HK-2 (cell line): ENCODE measurements around the gene TCP11X2.
A peak's percentile ranks its signal among the peaks of the same experiment; 100 is the strongest.
"Not testable (repeated sequence)": the region's sequence is repeated elsewhere in the genome, so short reads cannot be mapped to it uniquely, and the experiment has no call there.

Experiments
- DNase-seq: peaks from one replicate; pipeline ENCODE4 v3.0.0-alpha.2; 2018; ENCODE audit not compliant: unreplicated experiment

Gene TCP11X2

DNA sequence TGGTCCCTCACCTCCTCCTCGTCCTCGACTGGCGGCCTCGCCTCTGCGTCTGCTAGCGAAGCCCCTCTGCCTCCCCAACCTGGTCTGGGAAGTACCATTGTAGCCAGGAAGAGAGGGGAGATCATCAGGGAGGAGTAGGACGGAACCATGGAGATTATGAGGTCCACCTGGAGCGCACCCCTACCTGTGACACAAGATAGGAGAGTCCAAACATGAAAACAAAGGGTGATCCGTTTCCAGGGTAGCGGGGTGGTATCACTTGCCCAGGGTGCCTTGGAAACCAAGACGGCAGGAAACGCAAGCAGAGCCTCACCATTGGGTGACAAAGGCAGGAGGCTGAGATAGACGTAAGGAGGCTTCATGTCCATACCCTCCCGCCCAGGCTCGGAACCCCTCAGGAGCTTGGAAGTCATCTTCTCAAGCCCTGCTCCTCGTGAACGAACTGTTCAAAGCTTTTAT, at the start of gene TCP11X2:
Gene TCP11X2 (minus strand): TSS at position 51 of the 459 bp plus-strand sequence.
- not testable (repeated sequence) for DNase-seq

DNA sequence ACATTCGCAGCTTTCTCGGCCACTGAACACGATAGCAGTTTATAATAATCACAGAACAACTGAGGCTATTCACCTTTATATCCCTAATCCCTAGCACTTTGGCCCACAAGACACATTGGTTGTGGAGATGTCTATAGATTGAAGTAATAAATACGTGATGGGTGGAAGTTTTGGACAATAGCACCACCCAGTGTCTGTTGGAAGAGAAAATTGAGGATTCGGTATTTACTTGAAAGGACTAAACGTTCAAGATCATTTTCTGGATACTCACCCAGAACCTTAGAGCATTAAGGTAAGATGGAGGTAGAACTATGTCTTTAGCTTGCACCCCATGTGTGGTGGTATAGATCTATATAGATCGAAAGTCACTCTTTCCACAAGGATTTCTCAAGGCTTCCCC, 45.7 kb upstream of the TCP11X2 start:
- DNase-seq: no peak

DNA sequence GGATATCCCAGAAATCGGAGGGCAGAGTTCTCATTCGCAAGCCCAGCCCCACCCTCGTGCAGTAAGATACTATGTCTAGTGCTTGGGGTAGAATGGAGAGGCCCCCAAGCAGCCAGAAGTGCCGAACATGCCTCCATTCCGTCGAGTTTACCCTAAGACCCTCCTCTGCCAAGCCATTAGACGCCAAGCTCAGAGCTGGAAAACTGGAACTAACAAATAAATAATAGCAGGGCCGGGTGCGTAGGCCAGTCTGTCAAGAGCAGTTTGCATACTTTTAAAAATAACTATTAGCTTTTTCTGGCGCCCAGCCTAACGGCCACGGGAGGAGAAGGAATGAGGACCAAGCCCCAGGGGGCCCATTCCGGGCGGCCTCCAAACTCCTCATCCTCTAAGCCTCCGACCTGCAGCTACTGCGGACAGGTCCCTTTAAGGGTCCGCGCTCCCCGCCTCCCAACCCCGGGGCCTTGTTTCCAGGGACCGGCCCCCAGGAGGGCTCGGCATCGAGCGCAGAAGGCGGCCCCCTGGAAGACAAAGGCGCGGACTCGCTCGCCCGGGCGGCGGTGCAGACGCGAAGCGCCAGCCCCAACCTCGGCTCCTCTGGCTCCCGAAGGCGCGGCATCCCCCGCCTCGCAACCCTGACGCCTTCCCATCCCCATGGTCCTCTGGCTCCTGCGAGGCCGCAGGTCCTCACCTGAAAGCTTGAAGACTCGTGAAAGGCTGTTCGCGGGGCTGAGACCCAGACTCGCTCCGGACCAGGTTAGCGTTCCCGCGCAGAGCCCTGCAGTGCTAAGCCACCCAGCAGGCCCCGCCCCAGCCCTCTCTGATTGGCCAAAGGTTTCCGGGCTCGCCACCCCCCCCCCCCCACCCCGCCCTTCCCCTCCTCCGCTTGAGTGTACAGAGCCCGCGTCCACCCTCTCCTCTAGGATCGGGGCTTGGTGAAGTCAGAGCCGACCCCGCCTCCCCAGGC, 44.6 kb upstream of the TCP11X2 start, which contains the start of gene TMSB15A:
Gene TMSB15A (minus strand): TSS at position 765 of the 967 bp plus-strand sequence.
- peak; percentile 73 for DNase-seq

DNA sequence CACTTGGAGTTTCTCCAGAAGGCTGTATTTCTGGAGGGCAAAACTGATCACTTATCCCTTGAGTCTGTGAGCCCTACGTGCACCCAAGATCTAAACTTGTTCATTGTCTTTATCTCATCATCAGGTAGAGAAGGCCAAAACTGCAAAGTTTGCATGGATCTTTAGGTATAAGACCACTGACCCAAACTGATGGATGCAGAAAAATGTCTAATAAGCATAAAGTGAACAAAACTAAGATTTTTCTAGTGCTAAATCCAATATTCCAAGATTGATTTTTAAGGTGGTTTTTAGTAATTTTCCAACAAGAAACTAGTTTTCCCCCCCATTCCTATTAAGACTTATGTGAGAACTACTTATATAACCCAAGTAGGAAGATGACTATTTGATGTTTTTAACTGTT, 42.9 kb upstream of the TCP11X2 start:
- DNase-seq: no peak

DNA sequence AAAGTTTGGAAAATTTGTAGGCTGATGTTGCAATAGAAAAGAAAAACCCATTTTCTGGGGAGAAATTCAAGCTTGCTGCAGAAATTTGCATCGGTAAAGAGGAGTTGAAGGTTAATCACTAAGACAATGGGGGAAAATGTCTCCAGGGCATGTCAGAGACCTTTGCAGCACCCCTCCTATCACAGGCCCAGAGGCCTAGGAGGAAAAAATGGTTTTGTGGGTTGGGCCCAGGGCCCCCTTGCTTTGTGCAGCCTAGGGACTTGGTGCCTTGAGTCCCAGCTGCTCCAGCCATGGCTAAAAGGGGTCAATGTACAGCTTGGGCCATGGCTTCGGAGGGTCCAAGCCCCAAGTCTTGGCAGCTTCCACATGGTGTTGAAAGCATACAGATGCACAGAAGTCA, 27.1 kb upstream of the TCP11X2 start:
- no peak for DNase-seq

DNA sequence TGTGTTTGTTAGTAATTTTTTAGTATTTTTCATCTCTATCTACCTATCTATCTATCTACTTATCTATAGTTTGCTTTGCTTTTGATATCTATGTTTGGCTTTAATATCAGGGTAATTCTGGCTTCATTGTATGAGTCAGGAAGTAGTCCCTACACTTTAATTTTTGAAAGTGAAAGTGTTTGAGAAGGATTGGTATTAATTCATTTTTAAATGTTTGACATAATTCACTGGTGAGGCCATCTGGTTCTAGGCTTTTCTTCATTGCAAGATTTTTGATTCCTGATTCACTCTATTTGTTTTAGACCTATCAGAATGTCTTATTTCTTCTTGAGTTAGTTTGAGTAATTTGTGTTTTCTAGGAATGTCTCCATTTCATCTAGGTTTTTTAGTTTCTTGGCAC, 20.2 kb upstream of the TCP11X2 start:
- DNase-seq: no peak

DNA sequence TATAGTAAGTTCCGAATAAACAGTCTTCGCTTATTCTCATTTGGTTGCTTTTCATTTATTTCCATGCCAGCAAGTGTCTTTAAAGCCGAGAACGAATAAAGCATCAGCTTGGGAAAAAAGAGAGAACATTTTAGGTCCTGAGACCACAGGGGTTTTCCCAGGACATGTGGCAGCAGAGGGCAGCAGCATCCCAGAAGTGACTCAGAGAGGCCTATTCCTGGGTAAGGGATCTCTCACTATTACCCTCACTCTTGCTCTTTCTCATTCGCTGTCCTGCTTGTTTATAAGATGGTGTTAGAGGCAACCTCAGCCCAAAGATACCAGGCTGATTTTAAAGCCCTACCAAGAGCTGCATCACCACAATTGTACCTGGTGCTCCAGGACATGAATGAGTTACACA, 7.2 kb upstream of the TCP11X2 start:
- DNase-seq: not testable (repeated sequence)

DNA sequence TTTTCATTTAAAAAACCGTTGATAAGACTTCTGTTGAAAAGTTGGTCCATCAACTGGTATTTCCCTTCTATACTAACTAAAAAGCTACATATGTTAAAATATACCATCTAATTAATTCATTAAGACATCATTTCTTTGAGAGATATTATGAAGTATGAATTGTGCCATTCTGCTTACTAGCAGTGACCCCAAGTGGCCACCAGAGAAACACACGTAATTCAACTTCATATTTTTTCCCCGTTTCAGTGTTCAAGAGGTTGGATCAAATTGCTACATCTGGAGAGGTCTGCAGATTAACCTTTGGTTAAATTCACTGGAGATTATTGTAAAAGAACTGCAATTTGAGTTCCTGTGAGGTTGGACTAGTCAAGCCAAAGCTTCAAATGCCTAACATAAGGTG, 1.4 kb downstream of the TCP11X2 start:
- DNase-seq: not testable (repeated sequence)

DNA sequence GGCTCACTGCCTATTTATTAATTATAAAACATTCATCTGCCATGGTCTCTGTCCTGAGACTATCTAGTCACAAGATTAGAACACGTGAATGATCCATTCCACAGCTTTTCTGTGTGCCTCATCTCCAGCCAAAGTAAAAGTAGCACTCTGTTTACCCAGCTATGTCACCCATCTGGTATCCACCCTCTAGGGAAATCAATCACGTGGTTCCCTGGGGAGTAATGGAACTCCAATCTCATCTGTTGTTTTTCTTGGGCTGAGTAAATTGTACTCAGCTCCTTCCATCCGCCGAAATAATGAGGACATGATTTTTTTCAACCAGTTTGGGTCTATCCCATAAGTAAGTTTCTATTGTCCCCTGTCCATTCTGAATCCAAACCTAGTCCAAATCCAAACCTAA, 13.0 kb downstream of the TCP11X2 start:
- DNase-seq: not testable (repeated sequence)

DNA sequence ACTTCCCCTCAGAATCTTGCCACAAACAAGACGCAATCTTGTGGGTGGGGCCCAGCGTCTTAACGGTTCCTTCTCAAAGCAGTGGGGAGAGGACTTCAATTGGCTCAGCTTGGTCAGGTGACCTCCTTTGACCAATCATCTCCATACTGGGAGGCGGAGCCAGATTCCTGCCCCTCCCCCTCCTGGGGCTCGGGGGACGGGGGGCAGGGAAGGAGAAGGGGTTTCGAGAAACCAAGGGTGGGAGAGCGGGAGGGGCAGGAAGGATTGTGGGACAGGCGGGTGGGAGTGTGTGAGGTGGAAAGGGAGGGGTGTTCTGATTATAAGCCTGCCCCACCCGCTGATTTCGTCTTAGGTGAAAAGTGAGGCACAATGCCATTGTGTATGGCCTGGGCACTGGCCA, 31.7 kb downstream of the TCP11X2 start, which contains the start of gene NXF2B:
Gene NXF2B (minus strand): TSS at position 101 of the 400 bp plus-strand sequence. CDS start 59,972 bp downstream, outside the sequence.
- DNase-seq: not testable (repeated sequence)

DNA sequence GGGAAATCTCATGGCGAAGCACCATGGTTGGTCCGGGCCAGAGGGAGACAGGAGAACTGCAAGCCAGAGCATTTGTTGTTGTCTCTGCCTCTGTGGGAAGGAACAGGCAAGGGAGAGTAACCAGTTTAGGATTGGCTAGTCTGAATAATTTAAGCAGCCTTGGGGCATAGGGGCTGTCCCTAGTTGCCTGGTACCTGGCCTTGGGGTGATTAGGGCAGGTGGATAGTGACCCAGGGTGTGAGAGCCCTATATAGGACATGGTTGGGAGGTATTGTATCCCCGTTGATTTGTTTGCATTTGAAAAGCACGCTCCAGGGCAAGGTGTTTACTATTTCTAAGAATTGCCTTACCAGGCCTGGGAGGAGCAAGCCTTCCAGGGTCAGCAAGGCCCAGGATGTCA, 57.1 kb downstream of the TCP11X2 start:
- not testable (repeated sequence) for DNase-seq
